Coronary artery (tissue), 2 donors: ENCODE measurements around the gene GATAD2B.

Experiments used
- DNase-seq: peaks from one replicate; pipeline ENCODE4 v3.0.0-alpha.2; 2017; ENCODE audit warnings: low spot score
- H3K27ac ChIP-seq, 2 donors: fragments of 200-600 bp; sonication (generic); one replicate each; pipeline ENCODE4 v1.5.1; 2016 to 2019
- H3K4me3 ChIP-seq: fragments of 200-600 bp; sonication (generic); 2 replicates; pipeline ENCODE4 v1.5.1; 2016; ENCODE audit warnings: mild to moderate bottlenecking, moderate library complexity
- CTCF ChIP-seq: fragments of 200-600 bp; sonication (generic); IDR thresholded peaks from one replicate; pipeline ENCODE4 v1.5.1; 2019; ENCODE audit warnings: antibody characterized with exemption

The GATAD2B gene

GRCh38 chr1:153872331-153872730 lies 50.4 kb downstream of the GATAD2B start:
- Histone ChIP-seq H3K27ac (no peak overlapping the region), H3K4me3 (no peak overlapping the region)
- DNase-seq = no peak
- no peak for TF ChIP-seq CTCF

- Histone ChIP-seq H3K4me3 (no peak overlapping the region), H3K27ac (no peak overlapping the region)
- DNase-seq = no peak
- TF ChIP-seq CTCF = no peak
Observed at GRCh38 chr1:153869486-153869885, 53.3 kb downstream of the GATAD2B start.

- H3K27ac ChIP-seq = no peak overlapping the region
- no peak for TF ChIP-seq CTCF
- no peak for DNase-seq
- H3K4me3 ChIP-seq = no peak overlapping the region
Observed at GRCh38 chr1:153866045-153866850, 56.5 kb downstream of the GATAD2B start.

- TF ChIP-seq CTCF = no peak
- no peak for DNase-seq
- H3K27ac ChIP-seq = no peak overlapping the region
- H3K4me3 ChIP-seq = no peak overlapping the region
Observed at GRCh38 chr1:153860285-153860684, 62.5 kb downstream of the GATAD2B start.

GRCh38 chr1:153857505-153857904 lies 65.3 kb downstream of the GATAD2B start:
- TF ChIP-seq CTCF = no peak
- H3K27ac ChIP-seq = no peak overlapping the region
- DNase-seq = no peak
- H3K4me3 ChIP-seq = no peak overlapping the region

GRCh38 chr1:153856763-153857162 lies 66.0 kb downstream of the GATAD2B start:
- Histone ChIP-seq H3K4me3 (no peak overlapping the region), H3K27ac (no peak overlapping the region)
- no peak for TF ChIP-seq CTCF
- no peak for DNase-seq

- Histone ChIP-seq H3K4me3 (no peak overlapping the region), H3K27ac (no peak overlapping the region)
- no peak for TF ChIP-seq CTCF
- no peak for DNase-seq
Observed at GRCh38 chr1:153852170-153852569, 70.6 kb downstream of the GATAD2B start.
